Measurements from ENCODE around the gene PACRG.

Gene PACRG

DNA sequence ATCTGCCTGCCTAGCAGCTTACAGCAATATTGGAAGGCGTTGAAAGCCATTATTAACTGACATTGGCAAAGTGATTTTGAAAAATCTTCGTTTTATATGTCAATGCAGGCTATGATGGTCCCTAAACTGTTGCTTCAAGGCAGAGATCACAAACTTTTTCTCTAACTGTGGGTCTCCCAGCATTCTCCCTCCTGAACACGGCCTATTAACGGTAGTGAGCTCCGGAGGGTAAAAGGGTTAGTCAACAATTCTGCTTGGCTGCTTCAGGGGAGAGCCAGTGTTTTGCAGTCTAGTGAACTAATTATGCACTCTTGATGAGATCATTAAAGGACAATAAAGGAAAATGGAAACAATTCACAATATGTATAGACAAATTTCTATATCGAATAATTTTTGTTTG is 424.9 kb downstream of the PACRG start:
- DNase-seq, result no peak

- DNase-seq, result no peak
These were observed 431.3 kb downstream of the PACRG start for GRCh38 chr6:163159110-163159509.

- DNase-seq, result no peak
These were observed 431.9 kb downstream of the PACRG start for GRCh38 chr6:163159689-163160088.

DNA sequence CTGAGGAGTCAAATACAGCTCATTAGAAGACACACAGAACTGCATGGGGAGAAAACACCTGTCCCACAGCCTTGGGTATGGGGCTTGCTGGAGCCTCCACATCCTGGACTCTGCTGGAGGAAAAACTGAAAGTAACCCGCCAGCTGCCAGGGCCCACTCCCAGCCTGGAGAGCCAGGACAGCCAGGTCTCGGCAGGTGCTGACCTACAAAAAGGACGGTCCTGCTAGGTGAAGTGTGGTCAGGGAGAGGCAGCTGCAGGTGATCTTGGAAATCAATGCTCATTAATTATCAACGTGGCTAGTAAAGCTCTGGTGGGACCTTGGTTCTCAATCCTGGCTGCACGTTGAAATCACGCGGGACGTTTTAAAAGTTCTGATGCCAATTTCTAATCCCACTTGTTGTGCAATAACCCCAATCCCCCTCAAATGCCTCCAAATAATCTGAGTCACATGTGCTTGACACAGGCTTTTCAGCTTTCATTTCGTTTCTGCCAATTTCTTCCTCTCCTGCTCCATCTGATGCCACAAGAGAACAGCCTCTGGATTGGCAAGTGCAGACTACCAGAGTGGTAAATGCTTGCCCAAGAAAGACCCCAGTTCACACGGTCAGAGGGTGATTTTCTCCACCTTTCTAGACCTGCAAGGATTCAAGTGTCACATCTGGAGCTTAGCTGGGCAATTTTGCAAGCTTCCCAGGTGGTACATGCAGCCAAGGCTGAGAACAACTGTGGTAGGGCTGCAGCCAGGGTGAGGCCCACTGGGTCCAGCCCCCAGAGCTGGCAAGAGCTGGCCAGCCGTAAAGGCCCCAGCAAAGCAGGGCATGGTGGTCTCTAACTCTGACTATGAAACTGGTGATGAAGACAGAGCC is 434.5 kb downstream of the PACRG start:
- no peak for DNase-seq

GRCh38 chr6:163162874-163163213 is 435.1 kb downstream of the PACRG start:
- DNase-seq, result no peak

DNA sequence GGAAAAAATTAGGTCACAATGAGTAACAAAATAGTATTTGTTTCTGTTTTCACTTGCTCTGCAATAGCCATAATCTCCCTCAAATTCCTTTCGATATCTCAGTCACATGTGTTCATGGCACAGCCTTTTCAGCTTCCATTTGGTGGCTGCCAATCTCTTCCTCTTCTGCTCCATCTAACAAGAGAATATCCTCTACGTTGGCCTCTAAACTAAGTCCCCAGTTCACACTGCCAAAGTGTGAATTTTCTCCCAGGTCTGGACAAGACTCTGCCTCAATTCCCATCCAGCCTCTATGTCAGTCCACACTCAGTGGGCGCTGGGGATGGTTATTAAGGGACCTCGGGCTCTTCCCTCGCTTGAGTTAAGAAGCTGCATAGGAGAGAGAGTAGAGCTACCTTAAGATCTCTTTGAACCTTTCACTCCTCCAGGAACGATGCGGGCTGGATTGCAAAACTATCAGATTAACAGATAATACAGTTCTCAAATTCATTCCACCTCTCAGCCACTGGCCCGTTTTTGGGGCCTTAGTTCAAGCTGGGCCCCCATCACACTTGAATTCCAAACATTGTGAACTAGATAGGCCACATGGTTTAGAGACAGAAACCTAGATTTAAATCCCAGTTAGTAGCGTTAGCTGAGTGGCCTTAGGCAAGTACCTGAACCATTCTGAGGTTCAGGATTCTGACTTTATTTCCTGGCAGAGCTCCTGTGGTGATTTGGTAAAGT is 436.6 kb downstream of the PACRG start:
- DNase-seq, result no peak

- DNase-seq, result no peak
These were observed 437.6 kb downstream of the PACRG start for GRCh38 chr6:163165155-163165910.

DNA sequence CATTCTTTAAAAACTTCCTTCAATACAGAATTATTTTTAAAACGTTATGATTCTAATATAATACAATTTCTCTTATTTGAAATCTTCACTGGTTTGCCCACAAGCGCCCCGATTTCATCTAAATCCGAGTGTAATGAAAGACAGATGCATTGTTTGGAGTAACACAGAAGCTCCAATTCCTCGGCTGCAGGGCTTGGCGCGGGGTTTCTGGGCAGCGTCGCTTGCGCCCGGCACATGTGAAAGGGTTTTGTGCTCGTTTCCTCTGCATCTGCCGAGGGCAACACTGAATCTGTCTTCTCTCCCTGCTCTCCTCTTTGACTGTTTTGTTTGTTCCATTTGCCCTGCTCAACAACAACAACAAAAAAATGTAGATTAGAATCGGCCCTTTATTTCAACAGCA is 438.1 kb downstream of the PACRG start:
- DNase-seq, result no peak

GRCh38 chr6:163166507-163166906 is 438.7 kb downstream of the PACRG start:
- DNase-seq, result no peak

DNA sequence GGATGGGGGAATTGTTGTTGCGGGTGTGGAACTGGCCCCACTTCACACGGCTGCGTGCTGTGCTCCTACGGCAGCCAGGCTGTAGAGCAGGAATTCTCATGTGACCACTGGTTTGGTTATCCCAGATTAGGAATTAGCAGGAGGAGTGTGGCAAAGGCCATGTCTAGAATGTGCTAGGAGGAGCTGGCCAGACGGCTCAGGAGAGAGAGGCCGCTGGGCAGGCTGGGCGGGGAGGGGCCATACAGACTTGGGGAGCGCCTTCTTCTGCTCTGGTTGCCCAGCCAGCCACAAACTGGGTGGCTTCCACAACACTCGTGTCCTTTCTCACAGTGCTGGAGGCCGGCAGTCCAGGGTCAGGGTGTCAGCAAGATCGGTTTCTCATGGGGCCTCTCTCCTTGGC is 441.7 kb downstream of the PACRG start:
- DNase-seq, result no peak

- peak; percentile 43 to 58 for DNase-seq
These were observed 442.6 kb downstream of the PACRG start for GRCh38 chr6:163170294-163170883.

- no peak for DNase-seq
These were observed 446.0 kb downstream of the PACRG start for GRCh38 chr6:163173741-163174140.

DNA sequence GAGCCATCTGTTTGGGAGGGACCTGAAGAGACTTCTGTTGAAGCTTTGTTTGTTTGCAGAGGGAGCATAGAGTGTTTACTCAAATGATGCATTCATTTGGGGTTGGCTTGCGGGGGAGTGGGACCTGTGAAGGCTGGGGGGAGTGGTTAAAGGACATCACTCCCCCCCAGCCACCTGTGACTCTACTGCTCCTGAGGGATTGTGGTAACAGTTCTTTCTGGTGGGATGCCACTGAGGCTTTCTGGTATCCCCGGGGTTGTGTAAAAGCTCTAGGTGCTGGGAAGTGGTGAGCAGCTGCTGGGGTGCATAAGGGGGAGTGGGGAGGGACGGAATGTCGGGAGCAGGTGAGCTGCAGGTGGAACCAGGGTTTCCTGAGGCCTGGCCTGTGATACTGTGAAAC is 447.5 kb downstream of the PACRG start:
- no peak for DNase-seq

DNA sequence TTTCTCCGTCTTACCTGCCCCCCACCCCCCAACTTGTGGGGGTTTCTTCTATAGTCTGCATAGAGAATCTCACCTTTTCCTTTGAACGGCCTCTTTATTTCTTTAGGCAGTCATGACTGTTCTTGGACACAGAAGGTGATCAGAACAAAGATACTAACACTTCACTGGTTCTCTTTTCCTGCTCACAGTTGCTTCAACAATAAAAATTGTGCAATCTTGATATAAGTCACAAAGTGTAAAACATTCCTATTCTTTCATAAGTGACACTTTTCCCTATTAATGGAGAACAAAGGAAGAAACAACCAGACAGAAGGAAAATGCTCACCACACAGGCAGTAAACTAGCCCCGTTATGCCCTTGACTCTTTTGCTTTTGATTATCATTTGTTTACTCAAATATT is 448.3 kb downstream of the PACRG start:
- DNase-seq, result no peak

DNA sequence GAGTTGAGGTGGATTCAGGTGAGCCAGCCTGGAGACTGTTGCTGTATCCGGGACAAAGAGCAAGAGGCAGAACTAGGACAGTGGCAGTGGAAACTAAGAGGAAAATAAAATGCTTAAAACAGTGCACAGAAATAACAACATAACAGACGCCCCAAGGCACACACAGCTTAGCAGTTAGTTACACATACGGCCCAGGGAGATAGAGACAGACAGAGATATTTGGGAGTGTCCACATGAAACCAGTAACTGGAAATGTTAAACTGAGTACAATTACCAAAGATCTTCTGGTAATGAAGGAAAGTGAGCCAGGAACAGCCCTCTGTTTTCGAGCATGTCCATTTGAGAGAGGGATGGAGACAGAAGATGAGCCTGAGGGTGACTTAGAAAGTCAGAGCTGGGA is 449.2 kb downstream of the PACRG start:
- no peak for DNase-seq

GRCh38 chr6:163177892-163178420 is 450.2 kb downstream of the PACRG start:
- DNase-seq, result no peak

GRCh38 chr6:163179061-163179460 is 451.3 kb downstream of the PACRG start:
- no peak for DNase-seq

DNA sequence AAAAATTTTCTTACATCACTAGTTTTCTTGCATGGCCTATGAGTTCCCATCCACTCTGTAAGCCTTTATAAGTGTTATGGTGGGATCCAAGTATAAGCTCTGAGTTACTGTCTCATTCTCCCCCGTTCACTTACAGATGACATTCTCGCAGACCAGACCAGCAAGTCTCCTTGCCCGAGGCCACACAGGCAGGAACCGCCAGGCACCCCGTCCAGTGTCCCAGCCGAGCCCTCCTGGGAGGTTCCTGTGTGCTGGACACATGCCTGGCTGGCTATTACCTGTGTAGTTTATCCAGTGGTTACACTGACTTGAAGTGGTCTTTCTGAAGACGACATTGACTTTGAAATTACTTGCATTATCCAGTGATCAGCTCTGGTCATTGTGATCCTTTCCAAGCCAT is 451.9 kb downstream of the PACRG start:
- no peak for DNase-seq

DNA sequence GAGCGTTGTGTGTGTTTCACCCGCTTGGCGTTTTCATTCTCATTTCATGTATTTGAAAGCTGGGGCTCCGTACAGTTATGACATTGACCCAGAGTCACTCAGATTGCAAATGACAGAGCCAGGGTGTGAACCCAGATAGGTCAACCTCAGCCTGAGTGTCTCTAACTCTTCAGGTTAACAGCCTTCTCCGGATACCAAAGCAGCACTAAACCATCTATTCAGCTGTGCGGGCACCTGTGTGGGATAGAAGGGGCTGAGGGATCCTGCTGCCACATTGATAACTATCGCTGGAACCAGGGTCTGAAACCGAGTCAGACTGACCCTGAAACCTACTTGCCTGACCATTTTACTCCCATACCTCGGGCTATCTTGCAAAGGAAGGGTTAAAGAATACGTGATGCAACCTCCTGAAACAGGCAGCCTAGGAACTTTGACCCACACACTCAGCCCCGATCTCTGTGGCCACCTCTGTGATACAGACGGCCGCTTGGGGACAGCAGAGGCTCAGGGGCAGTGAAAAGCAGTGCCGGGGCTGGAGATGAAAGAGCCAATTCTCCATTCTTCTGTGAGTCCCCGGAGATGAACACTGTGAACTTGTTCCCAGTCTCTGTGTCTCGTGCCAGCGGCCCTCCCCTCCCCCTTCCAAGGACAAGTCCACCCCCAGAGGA is 453.2 kb downstream of the PACRG start:
- peak in 1 of 2 experiments; percentile 17 for DNase-seq

GRCh38 chr6:163181666-163182180 is 453.9 kb downstream of the PACRG start:
- no peak for DNase-seq

DNA sequence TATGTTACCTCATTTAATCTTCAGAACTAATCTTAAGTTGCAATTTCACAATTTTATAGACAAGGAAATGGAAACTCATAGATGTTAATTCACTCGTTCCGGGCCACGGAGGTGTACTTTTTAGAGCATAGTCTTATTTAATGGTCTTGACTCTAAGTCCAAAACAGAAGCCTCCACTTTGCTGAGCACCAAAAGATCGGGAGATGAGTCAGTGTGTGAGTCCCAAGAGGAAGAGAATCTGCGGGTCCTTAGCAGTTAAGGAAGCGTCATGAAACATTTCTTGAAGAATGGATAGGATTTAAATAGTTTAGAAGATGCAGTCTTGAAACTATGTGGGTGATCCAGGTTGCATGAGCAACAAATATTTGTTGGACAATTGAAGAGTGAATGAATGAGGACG is 454.9 kb downstream of the PACRG start:
- no peak for DNase-seq

GRCh38 chr6:163183806-163184205 is 456.0 kb downstream of the PACRG start:
- DNase-seq, result no peak

Measured in activated T-cell treated with anti-CD3 and anti-CD28 coated beads, Interleukin-2, amount 50 U/mL, for 48 hours (primary cell).